Skin epidermis (tissue), 12 donors: ENCODE results near the gene UBE2O.

Source experiments
- H3K27ac ChIP-seq, 21 experiments: fragments of 200-600 bp; sonication (generic) in 11 of 21; one replicate each; pipeline ENCODE4 v1.5.0; 2020; ENCODE audit warnings: mild to moderate bottlenecking in 3 of 21, inconsistent platforms in 2 of 21, moderate library complexity in 2 of 21
- H3K4me3 ChIP-seq, 7 experiments: fragments of 200-600 bp; sonication (generic) in 2 of 7; one replicate each; pipeline ENCODE4 v1.5.0; 2020; ENCODE audit warnings: inconsistent platforms in 2 of 7, mild to moderate bottlenecking in 2 of 7, moderate library complexity in 1 of 7

UBE2O gene

GRCh38 chr17:76445697-76446448 is 7.1 kb downstream of the UBE2O start:
- Histone ChIP-seq H3K27ac (no peak overlapping the region), H3K4me3 (no peak overlapping the region)

GRCh38 chr17:76444518-76445311 is 8.2 kb downstream of the UBE2O start:
- H3K4me3 ChIP-seq = no peak overlapping the region
- H3K27ac ChIP-seq = no peak overlapping the region

GRCh38 chr17:76442341-76443338 is 10.3 kb downstream of the UBE2O start:
- H3K27ac ChIP-seq = no peak overlapping the region

GRCh38 chr17:76441686-76442340 is 11.1 kb downstream of the UBE2O start:
- H3K27ac ChIP-seq = no peak overlapping the region
- no peak overlapping the region for H3K4me3 ChIP-seq

More at GRCh38 chr17:76442341-76443338, 10.3 kb downstream of the UBE2O start:
- no peak overlapping the region for H3K4me3 ChIP-seq

GRCh38 chr17:76440751-76441362 is 12.1 kb downstream of the UBE2O start:
- Histone ChIP-seq H3K27ac (no peak overlapping the region), H3K4me3 (no peak overlapping the region)

- H3K27ac ChIP-seq = no peak overlapping the region
- no peak overlapping the region for H3K4me3 ChIP-seq
Observed at GRCh38 chr17:76439314-76439928, 13.5 kb downstream of the UBE2O start.

GRCh38 chr17:76438906-76439305 is 14.0 kb downstream of the UBE2O start:
- H3K27ac ChIP-seq = no peak overlapping the region

GRCh38 chr17:76437467-76438402 is 15.2 kb downstream of the UBE2O start:
- no peak overlapping the region for H3K27ac ChIP-seq

More at GRCh38 chr17:76438906-76439305, 14.0 kb downstream of the UBE2O start:
- H3K4me3 ChIP-seq = no peak overlapping the region

GRCh38 chr17:76435751-76436150 is 17.2 kb downstream of the UBE2O start:
- Histone ChIP-seq H3K4me3 (no peak overlapping the region), H3K27ac (no peak overlapping the region)

More at GRCh38 chr17:76437467-76438402, 15.2 kb downstream of the UBE2O start:
- no peak overlapping the region for H3K4me3 ChIP-seq

GRCh38 chr17:76434870-76435269 is 18.1 kb downstream of the UBE2O start:
- Histone ChIP-seq H3K27ac (no peak overlapping the region), H3K4me3 (no peak overlapping the region)

GRCh38 chr17:76433693-76434092 is 19.3 kb downstream of the UBE2O start:
- Histone ChIP-seq H3K4me3 (no peak overlapping the region), H3K27ac (no peak overlapping the region)

GRCh38 chr17:76432712-76433336 is 20.1 kb downstream of the UBE2O start:
- Histone ChIP-seq H3K4me3 (no peak overlapping the region), H3K27ac (no peak overlapping the region)

GRCh38 chr17:76432004-76432403 is 20.9 kb downstream of the UBE2O start:
- Histone ChIP-seq H3K4me3 (no peak overlapping the region), H3K27ac (no peak overlapping the region)

- Histone ChIP-seq H3K27ac (no peak overlapping the region), H3K4me3 (no peak overlapping the region)
Observed at GRCh38 chr17:76431509-76431908, 21.4 kb downstream of the UBE2O start.

GRCh38 chr17:76428511-76428910 is 24.4 kb downstream of the UBE2O start:
- Histone ChIP-seq H3K4me3 (no peak overlapping the region), H3K27ac (peak overlapping the region in 1 of 21 experiments; percentile 73)

- H3K27ac ChIP-seq = peak overlapping the region in 4 of 21 experiments; percentile 6 to 73 (median 32)
- H3K4me3 ChIP-seq = no peak overlapping the region
Observed at GRCh38 chr17:76427501-76428231, 25.3 kb downstream of the UBE2O start.
